Cardiac septum (tissue), 1 donor: ENCODE data around the gene IDH2. TPM values are rescaled to one million over a fixed set of nuclear protein-coding genes. Genes with fewer than 3 reads are reported as not detected.
A peak's percentile ranks its signal among the peaks of the same experiment; 100 is the strongest.
"Not testable (repeated sequence)": the region's sequence is repeated elsewhere in the genome, so short reads cannot be mapped to it uniquely, and the experiment has no call there.

Experiments
- DNase-seq: peaks from one replicate; pipeline ENCODE4 v3.0.0-alpha.2; 2020; ENCODE audit warnings: low spot score
- intact Hi-C: fragments of 100-400 bp; cut with DNase I; formaldehyde crosslinking; loops from one replicate; pipeline ENCODE4 v1.14.0; 2022
- total RNA-seq: library from RNA; stranded (reverse); fragmentation: NEBNext Ultra II Directional; extraction: Animal tissue kit (Norgen Biotek cat#: 25700); gene quantifications from one replicate; pipeline ENCODE4 v1.2.1, GENCODE V29; 2021
- donor health status: DM: no; HTN: no; CAD: no.

The IDH2 gene
- total RNA-seq, 1 donor from 2014 or later = 455 TPM

- intact Hi-C loops = loop anchor here (5.0 kb wide), 2 partner anchors 159 to 334 kb away; partner anchors contain the start of gene ARPIN
- peak; percentile 86 for DNase-seq
These were observed 31.0 kb downstream of the IDH2 start for GRCh38 chr15:90071220-90071807.

GRCh38 chr15:90070623-90071022 is 31.6 kb downstream of the IDH2 start:
- intact Hi-C loops = loop anchor here (5.0 kb wide), 2 partner anchors 158 to 333 kb away; partner anchors contain the start of gene ARPIN
- DNase-seq = not testable (repeated sequence)

DNA sequence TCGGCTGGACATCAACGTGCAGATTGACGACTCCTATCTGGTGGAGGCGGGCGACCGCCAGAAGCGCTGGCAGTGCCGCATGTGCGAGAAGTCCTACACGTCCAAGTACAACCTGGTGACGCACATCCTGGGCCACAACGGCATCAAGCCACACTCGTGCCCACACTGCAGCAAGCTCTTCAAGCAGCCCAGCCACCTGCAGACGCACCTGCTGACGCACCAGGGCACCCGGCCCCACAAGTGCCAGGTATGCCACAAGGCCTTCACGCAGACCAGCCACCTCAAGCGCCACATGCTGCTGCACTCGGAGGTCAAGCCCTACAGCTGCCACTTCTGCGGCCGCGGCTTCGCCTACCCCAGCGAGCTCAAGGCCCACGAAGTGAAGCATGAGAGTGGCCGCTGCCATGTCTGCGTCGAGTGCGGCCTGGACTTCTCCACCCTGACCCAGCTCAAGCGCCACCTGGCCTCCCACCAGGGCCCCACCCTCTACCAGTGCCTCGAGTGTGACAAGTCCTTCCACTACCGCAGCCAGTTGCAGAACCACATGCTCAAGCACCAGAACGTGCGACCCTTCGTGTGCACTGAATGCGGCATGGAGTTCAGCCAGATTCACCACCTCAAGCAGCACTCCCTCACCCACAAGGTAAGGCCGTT is 34.2 kb downstream of the IDH2 start:
- no peak for DNase-seq
- intact Hi-C loops = loop anchor here (5.0 to 10.0 kb wide), 2 partner anchors 171 to 303 kb away; no protein-coding TSS in a partner anchor

DNA sequence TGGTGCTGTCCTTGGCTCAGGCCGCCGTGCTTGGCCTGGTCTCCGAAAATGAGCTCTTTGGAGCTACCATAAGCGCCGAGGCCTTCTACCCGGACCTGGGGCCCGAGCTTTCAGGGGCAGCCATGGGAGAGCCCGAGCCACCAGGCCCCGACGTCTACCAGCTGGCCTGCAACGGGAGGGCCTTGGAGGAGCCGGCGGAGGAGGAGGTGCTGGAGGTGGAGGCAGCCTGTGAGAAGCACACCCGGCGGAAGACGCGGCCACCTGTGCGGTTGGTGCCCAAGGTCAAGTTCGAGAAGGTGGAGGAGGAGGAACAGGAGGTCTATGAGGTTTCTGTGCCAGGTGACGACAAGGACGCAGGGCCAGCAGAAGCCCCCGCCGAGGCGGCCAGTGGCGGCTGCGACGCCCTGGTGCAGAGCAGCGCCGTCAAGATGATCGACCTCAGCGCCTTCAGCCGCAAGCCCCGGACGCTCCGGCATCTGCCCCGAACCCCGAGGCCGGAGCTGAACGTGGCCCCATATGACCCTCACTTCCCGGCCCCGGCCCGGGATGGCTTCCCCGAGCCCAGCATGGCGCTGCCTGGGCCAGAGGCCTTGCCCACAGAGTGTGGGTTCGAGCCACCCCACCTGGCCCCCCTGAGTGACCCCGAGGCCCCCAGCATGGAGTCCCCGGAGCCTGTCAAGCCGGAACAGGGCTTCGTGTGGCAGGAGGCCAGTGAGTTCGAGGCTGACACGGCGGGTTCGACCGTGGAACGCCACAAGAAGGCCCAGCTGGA is 34.9 kb downstream of the IDH2 start:
- DNase-seq = no peak

DNA sequence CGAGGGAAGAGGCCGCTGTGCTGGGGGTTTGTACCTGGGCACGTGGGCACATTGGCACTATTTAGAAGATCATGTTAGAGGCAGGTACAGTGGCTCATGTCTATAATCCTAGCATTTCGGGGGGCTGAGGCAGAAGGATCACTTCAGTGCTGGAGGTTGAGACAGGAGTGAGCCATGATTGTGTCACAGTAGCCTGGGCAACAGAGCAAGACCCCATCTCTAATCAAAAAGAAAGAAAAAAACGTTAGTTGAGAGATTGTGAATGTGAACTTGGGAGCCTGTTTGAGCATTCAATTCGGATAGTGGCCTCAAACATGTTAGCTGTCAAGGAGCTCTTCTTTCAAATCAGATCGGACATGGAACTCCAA is 36.6 kb downstream of the IDH2 start:
- intact Hi-C loops = loop anchor here (2.0 to 10.0 kb wide), 3 partner anchors 31 to 301 kb away; no protein-coding TSS in a partner anchor
- DNase-seq = no peak

More for the DNA sequence above, 34.9 kb downstream of the IDH2 start:
- intact Hi-C loops = loop anchor here (5.0 to 10.0 kb wide), 2 partner anchors 170 to 303 kb away; no protein-coding TSS in a partner anchor

DNA sequence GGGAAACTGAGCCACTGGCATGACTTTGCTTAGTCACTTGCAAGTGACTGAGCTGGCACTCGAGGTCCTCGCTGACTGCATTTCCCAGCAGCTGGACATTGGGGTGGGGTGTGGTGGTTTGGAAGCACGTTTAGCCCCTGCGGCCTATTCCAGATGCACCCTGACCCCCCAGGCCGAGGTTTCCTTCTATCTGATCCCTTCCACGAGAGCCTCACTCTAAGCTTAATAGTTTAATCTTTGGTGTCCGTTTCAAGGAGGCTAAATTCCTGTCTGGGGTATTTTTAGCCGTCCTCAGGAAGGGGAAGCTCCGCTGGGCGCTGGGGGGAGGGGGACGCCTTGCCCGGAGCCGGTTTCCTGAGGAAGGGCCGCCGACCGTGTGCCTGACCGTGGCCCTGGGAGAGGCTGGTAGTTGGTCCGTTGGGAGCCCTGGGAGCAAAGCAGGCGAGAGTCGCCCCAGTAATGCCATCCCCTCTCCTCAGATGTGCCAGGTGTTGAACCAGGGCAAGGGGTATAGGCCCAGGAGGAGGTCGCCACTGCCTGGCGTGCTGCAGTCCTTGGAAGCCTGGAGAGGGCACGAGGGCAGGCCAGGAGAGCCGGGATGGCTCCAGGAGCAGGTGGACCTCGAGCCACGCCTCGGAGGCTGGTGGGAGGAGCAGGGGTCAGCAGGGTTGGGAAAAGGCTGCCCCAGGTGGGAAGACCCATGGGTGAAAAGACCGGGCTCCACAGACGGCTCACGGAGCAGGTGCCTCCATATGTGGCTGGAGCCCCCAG is 37.2 kb downstream of the IDH2 start:
- intact Hi-C loops = loop anchor here (2.0 to 10.0 kb wide), 3 partner anchors 30 to 300 kb away; no protein-coding TSS in a partner anchor

GRCh38 chr15:90063770-90064247 is 38.5 kb downstream of the IDH2 start:
- intact Hi-C loops = loop anchor here (2.0 to 10.0 kb wide), 2 partner anchors 29 to 299 kb away; no protein-coding TSS in a partner anchor
- DNase-seq = peak; percentile 87

More for the DNA sequence above, 37.2 kb downstream of the IDH2 start:
- peak; percentile 92 for DNase-seq

DNA sequence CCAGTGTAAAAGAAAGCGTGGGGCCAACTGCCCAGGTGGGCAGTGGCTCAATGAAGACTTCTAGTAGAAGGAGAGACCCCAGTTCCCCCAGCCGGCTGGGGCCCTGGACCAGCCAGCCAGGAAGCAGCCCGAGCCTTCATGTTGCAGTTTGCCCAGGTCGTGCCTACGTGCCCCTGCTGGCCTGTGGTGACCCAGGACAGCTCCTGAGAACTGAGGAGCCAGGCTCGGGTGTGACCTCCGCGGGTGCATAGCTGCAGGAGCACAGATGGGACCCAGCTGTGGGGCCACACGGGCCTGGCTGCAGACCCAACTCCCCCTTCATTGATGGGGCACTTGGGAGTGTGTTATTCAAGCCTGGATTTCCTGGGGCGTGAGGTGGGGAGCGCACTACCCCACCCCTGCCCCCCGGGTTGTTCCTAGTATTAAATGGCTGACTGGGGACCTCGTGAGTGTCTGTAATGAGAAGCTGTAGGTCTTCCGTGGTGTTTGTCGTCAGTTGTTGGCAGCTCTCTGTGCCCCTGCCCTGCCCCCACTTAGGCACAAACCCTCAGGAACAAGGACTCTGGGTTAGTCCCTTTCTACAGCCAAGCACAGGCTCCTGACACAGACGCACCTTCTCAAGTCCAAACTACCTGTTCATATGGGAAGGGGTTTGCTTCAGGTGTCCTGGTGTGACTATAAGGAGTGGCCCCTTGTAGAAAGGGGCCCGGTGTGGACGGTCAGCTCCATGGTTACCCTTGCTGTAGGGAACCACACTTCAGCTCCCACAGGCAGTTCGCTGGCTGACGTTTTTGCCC is 39.1 kb downstream of the IDH2 start:
- intact Hi-C loops = loop anchor here (10.0 kb wide), 1 partner anchor 298 kb away; no protein-coding TSS in a partner anchor

GRCh38 chr15:90062462-90062932 is 39.8 kb downstream of the IDH2 start:
- no peak for DNase-seq
- intact Hi-C loops = loop anchor here (10.0 kb wide), 1 partner anchor 298 kb away; no protein-coding TSS in a partner anchor

More for the DNA sequence above, 39.1 kb downstream of the IDH2 start:
- DNase-seq = no peak

GRCh38 chr15:90062023-90062442 is 40.2 kb downstream of the IDH2 start:
- intact Hi-C loops = loop anchor here (10.0 kb wide), 1 partner anchor 297 kb away; no protein-coding TSS in a partner anchor
- DNase-seq = no peak

DNA sequence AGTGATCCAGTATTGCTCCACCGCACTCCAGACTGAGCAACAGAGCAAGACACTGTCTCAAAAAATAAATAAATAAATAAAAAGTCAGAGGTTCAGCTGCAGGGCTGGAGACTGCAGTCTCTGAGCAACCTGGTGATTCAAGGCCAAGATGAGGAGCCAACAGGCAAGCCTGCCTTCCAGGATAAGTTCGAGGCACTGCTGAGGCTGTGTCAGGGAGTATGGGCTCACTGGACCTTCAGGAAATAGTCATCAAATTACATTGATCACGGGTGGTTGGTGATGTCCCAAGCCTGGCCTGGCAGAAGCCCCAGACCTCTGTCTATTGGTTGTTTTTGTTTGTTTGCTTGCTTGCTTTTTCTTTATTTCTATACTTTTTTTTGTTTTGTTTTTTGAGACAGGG is 41.5 kb downstream of the IDH2 start:
- no peak for DNase-seq
- intact Hi-C loops = loop anchor here (10.0 kb wide), 1 partner anchor 296 kb away; no protein-coding TSS in a partner anchor

GRCh38 chr15:90059208-90059985 is 42.9 kb downstream of the IDH2 start:
- intact Hi-C loops = no loop called here
- peak; percentile 95 for DNase-seq

DNA sequence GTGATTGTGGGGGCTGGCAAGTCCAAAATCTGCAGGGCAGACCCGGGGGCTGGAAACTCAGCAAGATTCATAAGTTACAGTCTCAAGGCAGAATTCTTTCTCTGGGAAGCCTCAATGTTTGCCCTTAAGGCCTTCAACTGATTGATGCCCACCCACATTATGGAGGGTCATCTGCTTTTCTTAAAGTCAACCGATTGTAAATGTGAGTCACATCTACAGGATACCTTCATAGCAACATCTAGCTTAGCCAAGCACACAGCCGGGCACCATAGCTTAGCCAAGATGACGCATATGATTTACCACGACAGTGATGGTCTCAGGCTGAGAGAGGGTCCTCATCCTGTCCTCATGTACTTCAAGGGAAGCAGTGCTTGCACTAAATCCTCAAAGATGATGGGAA is 43.5 kb downstream of the IDH2 start:
- intact Hi-C loops = no loop called here
- no peak for DNase-seq

DNA sequence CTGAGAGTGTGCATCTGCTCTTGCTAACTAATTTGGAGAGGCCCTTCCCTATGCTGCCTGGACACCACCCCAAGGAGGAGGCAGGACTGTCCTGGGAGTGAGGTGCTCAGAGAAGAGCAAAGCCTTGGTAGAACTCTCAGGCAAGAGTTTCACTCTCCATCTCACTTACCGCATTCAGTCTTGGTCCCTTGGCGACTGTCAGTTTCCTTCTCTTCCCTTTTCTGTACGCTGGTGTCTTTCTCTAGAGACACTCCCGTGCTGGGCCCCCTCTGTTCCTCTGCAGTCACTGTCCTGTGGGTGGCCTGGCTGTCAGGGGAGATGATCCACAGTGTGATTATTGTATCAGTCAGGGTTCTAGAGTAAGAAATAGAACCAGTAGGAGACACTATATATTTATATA is 44.0 kb downstream of the IDH2 start:
- DNase-seq = no peak
- intact Hi-C loops = no loop called here

DNA sequence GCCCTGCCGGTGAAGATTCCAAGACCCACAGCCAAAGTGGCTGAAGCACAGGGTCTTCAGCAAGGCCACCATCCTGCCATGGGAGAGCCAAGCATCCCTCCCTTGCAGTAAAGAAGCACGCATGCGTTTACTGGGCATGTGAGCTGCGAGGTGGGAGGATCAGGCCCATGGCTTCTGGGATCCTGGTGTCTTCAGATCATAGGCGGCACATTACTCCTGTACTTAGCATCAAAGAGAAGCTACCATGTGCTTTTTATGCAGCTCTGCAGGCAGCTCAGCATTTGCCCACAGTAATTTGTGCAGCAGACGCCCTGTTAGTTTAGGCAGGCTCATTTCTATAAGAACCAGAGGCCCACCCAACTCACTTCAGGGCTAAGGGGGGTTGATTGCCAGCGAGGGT is 45.7 kb downstream of the IDH2 start:
- DNase-seq = no peak
- intact Hi-C loops = no loop called here

- no peak for DNase-seq
- intact Hi-C loops = no loop called here
These were observed 47.1 kb downstream of the IDH2 start for GRCh38 chr15:90055182-90055581.

- intact Hi-C loops = no loop called here
- DNase-seq = no peak
These were observed 47.6 kb downstream of the IDH2 start for GRCh38 chr15:90054618-90055097.
